Esophagus muscularis mucosa (tissue), 4 donors: ENCODE data around the gene MGME1.

ENCODE experiments used
- EP300 ChIP-seq: sonication (generic); formaldehyde crosslinking; IDR thresholded peaks from one replicate; pipeline ENCODE4 v1.6.1; 2017; ENCODE audit warnings: antibody characterized with exemption
- POLR2A ChIP-seq: fragments of 450-650 bp; IDR thresholded peaks from one replicate; pipeline ENCODE4 v1.6.1; 2017; ENCODE audit warnings: antibody characterized with exemption, moderate library complexity, mild to moderate bottlenecking, low read depth
- POLR2AphosphoS5 ChIP-seq, 2 donors: sonication (generic); formaldehyde crosslinking; IDR thresholded peaks; one replicate each; pipeline ENCODE4 v1.6.1; 2017; ENCODE audit warnings: antibody characterized with exemption in 2 of 2
- TF ChIP-seq, protein P1 (sequence below), 3 experiments: fragments of 200-600 bp in 2 of 3; fragments of 450-650 bp in 1 of 3; sonication (generic) in 2 of 3; IDR thresholded peaks; one replicate each; pipeline ENCODE4 v1.5.1; 2017 to 2019; ENCODE audit warnings: antibody characterized with exemption in 3 of 3, mild to moderate bottlenecking in 2 of 3, moderate library complexity in 1 of 3

DNA sequence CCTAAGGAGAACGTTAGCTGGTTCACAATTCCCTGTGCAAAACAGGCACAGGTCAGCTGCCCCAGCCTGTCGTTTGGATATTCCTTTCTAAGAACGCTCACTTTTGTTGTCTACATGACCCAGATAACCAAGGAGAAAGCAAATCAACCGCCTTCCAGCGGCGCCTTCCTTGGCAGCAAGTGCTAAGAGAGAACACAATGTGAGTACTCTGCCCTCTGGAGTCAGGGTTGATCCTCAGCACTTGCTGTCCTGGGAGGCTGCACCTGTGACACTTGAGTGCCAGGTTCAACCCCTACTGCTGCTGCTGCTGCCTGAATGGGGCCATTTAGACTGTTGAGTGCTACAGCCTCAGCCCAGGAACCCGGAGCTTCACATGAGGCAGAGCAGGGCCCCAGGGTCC, 52.1 kb downstream of the MGME1 start:
- TF ChIP-seq, protein P1, sequence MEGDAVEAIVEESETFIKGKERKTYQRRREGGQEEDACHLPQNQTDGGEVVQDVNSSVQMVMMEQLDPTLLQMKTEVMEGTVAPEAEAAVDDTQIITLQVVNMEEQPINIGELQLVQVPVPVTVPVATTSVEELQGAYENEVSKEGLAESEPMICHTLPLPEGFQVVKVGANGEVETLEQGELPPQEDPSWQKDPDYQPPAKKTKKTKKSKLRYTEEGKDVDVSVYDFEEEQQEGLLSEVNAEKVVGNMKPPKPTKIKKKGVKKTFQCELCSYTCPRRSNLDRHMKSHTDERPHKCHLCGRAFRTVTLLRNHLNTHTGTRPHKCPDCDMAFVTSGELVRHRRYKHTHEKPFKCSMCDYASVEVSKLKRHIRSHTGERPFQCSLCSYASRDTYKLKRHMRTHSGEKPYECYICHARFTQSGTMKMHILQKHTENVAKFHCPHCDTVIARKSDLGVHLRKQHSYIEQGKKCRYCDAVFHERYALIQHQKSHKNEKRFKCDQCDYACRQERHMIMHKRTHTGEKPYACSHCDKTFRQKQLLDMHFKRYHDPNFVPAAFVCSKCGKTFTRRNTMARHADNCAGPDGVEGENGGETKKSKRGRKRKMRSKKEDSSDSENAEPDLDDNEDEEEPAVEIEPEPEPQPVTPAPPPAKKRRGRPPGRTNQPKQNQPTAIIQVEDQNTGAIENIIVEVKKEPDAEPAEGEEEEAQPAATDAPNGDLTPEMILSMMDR (IDR thresholded peaks at IDR 0.05) = no peak
- no peak for TF ChIP-seq POLR2A
- no peak for TF ChIP-seq POLR2AphosphoS5 (IDR thresholded peaks at IDR 0.05)
- TF ChIP-seq EP300 = no peak
